Ishikawa (cell line): Measurements from ENCODE around the gene YY1.

Source experiments
- CEBPB ChIP-seq: IDR thresholded peaks from 2 replicates; pipeline ENCODE4 v1.6.1; 2012
- CREB1 ChIP-seq: IDR thresholded peaks from 2 replicates; pipeline ENCODE4 v1.6.1; 2012; ENCODE audit warnings: low read depth
- EGR1 ChIP-seq: IDR thresholded peaks from 2 replicates; pipeline ENCODE4 v1.6.1; 2012
- EP300 ChIP-seq: IDR thresholded peaks from 2 replicates; pipeline ENCODE4 v1.6.1; 2012; ENCODE audit warnings: borderline replicate concordance
- FOXM1 ChIP-seq: IDR thresholded peaks from 2 replicates; pipeline ENCODE4 v1.6.1; 2012; ENCODE audit warnings: low read depth, borderline replicate concordance
- MAX ChIP-seq: IDR thresholded peaks from 2 replicates; pipeline ENCODE4 v1.6.1; 2012
- NFIC ChIP-seq: IDR thresholded peaks from 2 replicates; pipeline ENCODE4 v1.6.1; 2012
- RAD21 ChIP-seq: IDR thresholded peaks from 2 replicates; pipeline ENCODE4 v1.6.1; 2012; ENCODE audit warnings: low read depth
- REST ChIP-seq: IDR thresholded peaks from 2 replicates; pipeline ENCODE4 v1.6.1; 2012; ENCODE audit warnings: low read depth, mild to moderate bottlenecking
- TAF1 ChIP-seq: IDR thresholded peaks from 2 replicates; pipeline ENCODE4 v1.6.1; 2012; ENCODE audit warnings: low read depth, mild to moderate bottlenecking
- TCF12 ChIP-seq: IDR thresholded peaks from 2 replicates; pipeline ENCODE4 v1.6.1; 2012; ENCODE audit warnings: low read depth
- TEAD4 ChIP-seq: IDR thresholded peaks from 2 replicates; pipeline ENCODE4 v1.6.1; 2012
- USF1 ChIP-seq: IDR thresholded peaks from 2 replicates; pipeline ENCODE4 v1.6.1; 2012
- YY1 ChIP-seq: IDR thresholded peaks from 2 replicates; pipeline ENCODE4 v1.6.1; 2012; ENCODE audit warnings: low read depth
- ZBTB7A ChIP-seq: IDR thresholded peaks from 2 replicates; pipeline ENCODE4 v1.6.1; 2012; ENCODE audit warnings: low read depth

Gene YY1

GRCh38 chr14:100306998-100307765, 68.2 kb downstream of the YY1 start:
- no peak for TF ChIP-seq TCF12
- no peak for TF ChIP-seq TEAD4
- TF ChIP-seq CREB1: no peak
- TF ChIP-seq NFIC: no peak
- TF ChIP-seq TAF1: no peak
- TF ChIP-seq ZBTB7A: no peak
- TF ChIP-seq MAX: no peak; the same call in 1 of the 2 replicates

- no peak for TF ChIP-seq EGR1
- no peak for TF ChIP-seq EP300
- TF ChIP-seq USF1: no peak
- TF ChIP-seq TAF1: no peak
- no peak for TF ChIP-seq ZBTB7A
- TF ChIP-seq CREB1: no peak
- no peak for TF ChIP-seq CEBPB
- TF ChIP-seq TCF12: no peak
- no peak for TF ChIP-seq FOXM1
- TF ChIP-seq YY1: no peak
- TF ChIP-seq REST: no peak
- TF ChIP-seq MAX: no peak
- no peak for TF ChIP-seq TEAD4
- no peak for TF ChIP-seq NFIC
- TF ChIP-seq RAD21: no peak
Observed at GRCh38 chr14:100307766-100308426, 69.0 kb downstream of the YY1 start.

GRCh38 chr14:100309028-100309737, 70.2 kb downstream of the YY1 start:
- no peak for TF ChIP-seq CEBPB
- no peak for TF ChIP-seq TAF1
- TF ChIP-seq EGR1: no peak
- no peak for TF ChIP-seq NFIC
- TF ChIP-seq MAX: no peak
- TF ChIP-seq EP300: no peak
- no peak for TF ChIP-seq YY1
- no peak for TF ChIP-seq USF1
- TF ChIP-seq ZBTB7A: no peak
- TF ChIP-seq TEAD4: no peak
- TF ChIP-seq CREB1: no peak
- no peak for TF ChIP-seq RAD21
- no peak for TF ChIP-seq TCF12
- no peak for TF ChIP-seq REST
- TF ChIP-seq FOXM1: no peak

GRCh38 chr14:100312877-100313400, 74.0 kb downstream of the YY1 start:
- no peak for TF ChIP-seq ZBTB7A
- TF ChIP-seq RAD21: no peak
- no peak for TF ChIP-seq EP300
- TF ChIP-seq REST: no peak
- TF ChIP-seq TAF1: no peak
- no peak for TF ChIP-seq USF1
- no peak for TF ChIP-seq NFIC
- TF ChIP-seq TCF12: no peak
- no peak for TF ChIP-seq TEAD4
- TF ChIP-seq MAX: no peak
- TF ChIP-seq CEBPB: no peak
- no peak for TF ChIP-seq EGR1
- TF ChIP-seq CREB1: no peak
